ENCODE data around the gene HYOU1. TPM values are rescaled to one million over a fixed set of nuclear protein-coding genes. Genes with fewer than 3 reads are reported as not detected.

Gene HYOU1
- total RNA-seq, 1 experiment from 2014 or later, result 398 TPM

DNA sequence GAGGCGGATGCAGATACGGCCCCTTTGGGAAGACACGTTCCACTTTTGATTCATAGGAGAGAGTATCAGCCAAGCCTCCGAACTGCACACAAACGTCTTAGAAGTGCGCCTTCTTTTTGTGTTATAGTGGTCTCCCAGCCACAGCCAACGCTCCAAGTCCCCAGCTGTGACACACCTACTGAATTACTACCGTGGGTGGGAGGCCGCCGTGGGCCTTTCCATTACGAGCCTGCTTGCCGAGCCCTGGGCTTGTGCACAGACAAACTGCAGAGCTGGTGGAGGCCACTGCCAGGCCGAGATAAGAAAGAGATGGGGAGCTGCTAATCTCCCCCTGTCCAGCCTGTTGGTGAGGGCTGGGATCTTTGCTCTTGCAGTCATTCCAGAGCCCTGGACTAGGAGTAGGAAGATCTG, 28.4 kb upstream of the HYOU1 start:
- Mint-ChIP-seq H3K27me3 (ENCODE audit: insufficient read depth, unreplicated experiment) (no peaks in the 10 kb centered on the region), H3K4me1 (ENCODE audit: insufficient read depth, unreplicated experiment) (peaks cover 10% of the 10 kb centered on the region), H3K4me3 (ENCODE audit: unreplicated experiment) (peak overlapping the region; percentile 94), H3K27ac (ENCODE audit: low read depth, unreplicated experiment) (peak overlapping the region; percentile 81), H3K9me3 (ENCODE audit: unreplicated experiment) (no peaks in the 10 kb centered on the region), H3K36me3 (ENCODE audit: insufficient read depth, unreplicated experiment) (peaks cover 29% of the 10 kb centered on the region)
- ChIA-PET CTCF (interaction anchor here (0.8 to 2.9 kb wide), 3 partner anchors 9 to 57 kb away, joined by 5 to 19 read pairs (median 5); a partner anchor contains a TSS), POLR2A (interaction anchor here (0.6 to 4.2 kb wide), 18 partner anchors 10 to 271 kb away, joined by 3 to 59 read pairs (median 5); partner anchors contain the start of genes C2CD2L, CBL, DPAGT1 and HINFP)
- no peak for TF ChIP-seq CTCF (IDR thresholded peaks at IDR 0.05; ENCODE audit: unreplicated experiment)
- no peak for DNase-seq (ENCODE audit: unreplicated experiment)
- intact Hi-C loops (cut with micrococcal nuclease), result no loop called here
- TSS peak; percentile 76 for BruUV-seq (replicated peaks)

DNA sequence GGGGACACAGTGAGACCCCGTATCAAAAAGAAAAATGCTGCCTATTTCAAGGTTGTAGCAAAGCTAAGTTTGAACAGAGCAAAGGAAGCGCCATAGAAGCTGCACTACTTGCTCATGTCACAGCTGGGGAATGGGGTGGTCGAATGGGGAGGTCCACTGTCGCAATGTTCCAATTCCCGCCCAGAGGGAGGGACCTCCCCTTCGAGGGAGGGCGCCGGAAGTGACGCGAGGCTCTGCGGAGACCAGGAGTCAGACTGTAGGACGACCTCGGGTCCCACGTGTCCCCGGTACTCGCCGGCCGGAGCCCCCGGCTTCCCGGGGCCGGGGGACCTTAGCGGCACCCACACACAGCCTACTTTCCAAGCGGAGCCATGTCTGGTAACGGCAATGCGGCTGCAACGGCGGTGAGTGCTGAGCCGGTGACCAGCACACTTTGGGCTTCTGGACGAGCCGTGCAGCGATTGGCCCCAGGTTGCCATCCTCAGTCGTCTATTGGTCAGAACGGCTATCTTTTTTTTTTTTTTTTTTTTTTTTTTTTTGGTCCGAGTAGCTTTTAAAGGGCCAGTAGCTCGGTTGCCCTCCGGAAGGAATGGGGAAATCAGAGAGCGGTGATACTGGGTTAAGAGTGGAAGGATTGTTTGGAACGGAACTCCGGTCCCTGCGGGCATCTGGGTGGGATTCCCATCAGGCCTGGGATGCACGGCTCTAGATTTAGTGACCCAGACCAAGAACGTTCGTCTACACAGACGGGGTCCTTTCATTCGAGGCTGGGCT, 27.8 kb upstream of the HYOU1 start, which contains the start of gene HMBS:
HMBS (plus strand) TSS at position 219 of the 774 bp plus-strand sequence; CDS start at position 372, 153 bp downstream.
- no TSS peak for BruUV-seq (replicated peaks)
- peaks cover 10% of the 10 kb centered on the region for H3K4me1 Mint-ChIP-seq (ENCODE audit: insufficient read depth, unreplicated experiment)
- H3K9me3 Mint-ChIP-seq (ENCODE audit: unreplicated experiment), result no peaks in the 10 kb centered on the region
- peak within 1 kb of the TSS; percentile 81 for H3K27ac Mint-ChIP-seq (ENCODE audit: low read depth, unreplicated experiment)
- peak; percentile 93 for DNase-seq (ENCODE audit: unreplicated experiment)
- H3K4me3 Mint-ChIP-seq (ENCODE audit: unreplicated experiment), result peak within 1 kb of the TSS; percentile 94
- ChIA-PET POLR2A (interaction anchor here (0.6 to 4.2 kb wide), 21 partner anchors 10 to 276 kb away, joined by 3 to 59 read pairs (median 4); partner anchors contain the start of genes C2CD2L, CBL, DPAGT1 and HINFP), CTCF (interaction anchor here (0.6 to 2.9 kb wide), 5 partner anchors 10 to 596 kb away, joined by 3 to 19 read pairs (median 4); a partner anchor contains a TSS)
- no peak for TF ChIP-seq CTCF (IDR thresholded peaks at IDR 0.05; ENCODE audit: unreplicated experiment)
- H3K27me3 Mint-ChIP-seq (ENCODE audit: insufficient read depth, unreplicated experiment), result no peaks in the 10 kb centered on the region
- intact Hi-C loops (cut with micrococcal nuclease), result no loop called here
- H3K36me3 Mint-ChIP-seq (ENCODE audit: insufficient read depth, unreplicated experiment), result peaks cover 35% of the 10 kb centered on the region

- POLR2A ChIA-PET, result interaction anchor here (1.0 to 1.4 kb wide), 4 partner anchors 9 to 84 kb away, joined by 4 to 5 read pairs (median 4); partner anchors contain the start of gene C2CD2L
- CTCF ChIA-PET, result interaction anchor here (1.2 kb wide), 1 partner anchor 201 kb away, joined by 3 read pairs; no protein-coding TSS in a partner anchor
- no peak for DNase-seq (ENCODE audit: unreplicated experiment)
- peaks cover 4% of the 10 kb centered on the region for H3K4me1 Mint-ChIP-seq (ENCODE audit: insufficient read depth, unreplicated experiment)
- H3K9me3 Mint-ChIP-seq (ENCODE audit: unreplicated experiment), result no peaks in the 10 kb centered on the region
- intact Hi-C loops (cut with micrococcal nuclease), result no loop called here
- no TSS peak for BruUV-seq (replicated peaks)
- no peaks in the 10 kb centered on the region for H3K27me3 Mint-ChIP-seq (ENCODE audit: insufficient read depth, unreplicated experiment)
- peaks cover 54% of the 10 kb centered on the region for H3K36me3 Mint-ChIP-seq (ENCODE audit: insufficient read depth, unreplicated experiment)
- no peak for TF ChIP-seq CTCF (IDR thresholded peaks at IDR 0.05; ENCODE audit: unreplicated experiment)
- H3K4me3 Mint-ChIP-seq (ENCODE audit: unreplicated experiment), result no peak overlapping the region
- no peak overlapping the region for H3K27ac Mint-ChIP-seq (ENCODE audit: low read depth, unreplicated experiment)
Measured at GRCh38 chr11:119081682-119082260, 24.8 kb upstream of the HYOU1 start.
